Measurements from ENCODE around the gene TPBGL. TPM values are rescaled to one million over a fixed set of nuclear protein-coding genes. Genes with fewer than 3 reads are reported as not detected.

TPBGL gene
- total and polyA plus RNA-seq, 2 experiments from 2014 or later = 0.08 to 0.21 TPM

DNA sequence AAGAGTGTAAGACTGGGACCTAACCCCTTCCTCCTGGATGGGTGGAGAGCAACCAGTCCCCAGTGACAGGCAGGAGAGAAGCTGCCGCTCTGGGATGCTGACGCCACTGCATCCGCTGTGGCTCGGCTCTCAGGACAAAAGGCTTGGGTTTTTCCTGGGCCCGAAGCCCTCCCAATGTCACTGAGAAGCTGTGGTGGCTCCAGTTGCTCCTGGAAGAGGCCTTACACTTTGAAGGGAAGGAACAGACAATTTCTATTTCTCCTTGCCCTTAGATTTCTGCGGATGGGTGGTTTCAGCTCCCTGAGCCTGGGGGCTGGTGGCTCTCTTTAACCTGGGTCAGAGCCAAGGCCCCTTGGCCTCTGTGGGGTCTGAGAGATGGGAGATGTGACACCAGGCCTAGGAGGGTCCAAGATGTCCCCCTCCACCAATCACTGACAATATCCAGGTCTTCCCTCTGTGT, 21.4 kb downstream of the TPBGL start (continued):
- TF ChIP-seq, protein P1, sequence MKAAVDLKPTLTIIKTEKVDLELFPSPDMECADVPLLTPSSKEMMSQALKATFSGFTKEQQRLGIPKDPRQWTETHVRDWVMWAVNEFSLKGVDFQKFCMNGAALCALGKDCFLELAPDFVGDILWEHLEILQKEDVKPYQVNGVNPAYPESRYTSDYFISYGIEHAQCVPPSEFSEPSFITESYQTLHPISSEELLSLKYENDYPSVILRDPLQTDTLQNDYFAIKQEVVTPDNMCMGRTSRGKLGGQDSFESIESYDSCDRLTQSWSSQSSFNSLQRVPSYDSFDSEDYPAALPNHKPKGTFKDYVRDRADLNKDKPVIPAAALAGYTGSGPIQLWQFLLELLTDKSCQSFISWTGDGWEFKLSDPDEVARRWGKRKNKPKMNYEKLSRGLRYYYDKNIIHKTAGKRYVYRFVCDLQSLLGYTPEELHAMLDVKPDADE (IDR thresholded peaks at IDR 0.05) = no peak
- TF ChIP-seq, protein P2, sequence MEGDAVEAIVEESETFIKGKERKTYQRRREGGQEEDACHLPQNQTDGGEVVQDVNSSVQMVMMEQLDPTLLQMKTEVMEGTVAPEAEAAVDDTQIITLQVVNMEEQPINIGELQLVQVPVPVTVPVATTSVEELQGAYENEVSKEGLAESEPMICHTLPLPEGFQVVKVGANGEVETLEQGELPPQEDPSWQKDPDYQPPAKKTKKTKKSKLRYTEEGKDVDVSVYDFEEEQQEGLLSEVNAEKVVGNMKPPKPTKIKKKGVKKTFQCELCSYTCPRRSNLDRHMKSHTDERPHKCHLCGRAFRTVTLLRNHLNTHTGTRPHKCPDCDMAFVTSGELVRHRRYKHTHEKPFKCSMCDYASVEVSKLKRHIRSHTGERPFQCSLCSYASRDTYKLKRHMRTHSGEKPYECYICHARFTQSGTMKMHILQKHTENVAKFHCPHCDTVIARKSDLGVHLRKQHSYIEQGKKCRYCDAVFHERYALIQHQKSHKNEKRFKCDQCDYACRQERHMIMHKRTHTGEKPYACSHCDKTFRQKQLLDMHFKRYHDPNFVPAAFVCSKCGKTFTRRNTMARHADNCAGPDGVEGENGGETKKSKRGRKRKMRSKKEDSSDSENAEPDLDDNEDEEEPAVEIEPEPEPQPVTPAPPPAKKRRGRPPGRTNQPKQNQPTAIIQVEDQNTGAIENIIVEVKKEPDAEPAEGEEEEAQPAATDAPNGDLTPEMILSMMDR (conservative IDR thresholded peaks at IDR 0.05; ENCODE audit: low read depth in 2 of 2) = no peak
- no peak for TF ChIP-seq ZNF331 (CRISPR knock-in tag; IDR thresholded peaks at IDR 0.05; ENCODE audit: low read depth)

DNA sequence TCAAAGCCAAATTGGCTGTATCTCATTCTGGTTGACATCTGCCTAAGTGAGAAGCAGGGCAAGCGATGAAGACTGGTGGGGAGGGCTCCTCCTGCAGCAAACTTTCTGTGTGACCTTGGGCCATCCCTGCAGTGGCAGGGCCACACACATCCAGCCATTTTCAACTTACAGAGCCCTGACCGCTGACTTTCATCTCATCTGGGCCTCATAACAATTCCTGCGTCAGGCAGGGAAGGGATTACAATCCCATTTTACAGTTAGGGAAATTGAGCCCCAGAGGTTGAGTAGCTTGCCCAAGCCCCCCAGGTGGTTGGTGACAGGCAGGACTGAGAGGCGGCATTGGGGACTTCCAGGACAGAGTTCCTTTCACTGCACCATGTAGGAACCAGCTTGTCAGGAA, 21.9 kb downstream of the TPBGL start:
- no peak for ATAC-seq
- H3K9me2 ChIP-seq (ENCODE audit: insufficient read depth) = no peaks in the 10 kb centered on the region
- H3K4me1 ChIP-seq (ENCODE audit: insufficient read depth) = no peaks in the 10 kb centered on the region
- Mint-ChIP-seq H3K9me3 (no peaks in the 10 kb centered on the region), H3K27me3 (ENCODE audit: insufficient read depth, low read depth, poor library complexity) (peaks cover 11% of the 10 kb centered on the region), H3K4me1 (peaks cover 16% of the 10 kb centered on the region), H3K27ac (no peak overlapping the region), H3K4me3 (no peak overlapping the region), H3K36me3 (ENCODE audit: low read depth) (peaks cover 19% of the 10 kb centered on the region)
- no peaks in the 10 kb centered on the region for H3K27me3 ChIP-seq (ENCODE audit: insufficient read depth)
- no peaks in the 10 kb centered on the region for H3K36me3 ChIP-seq (ENCODE audit: insufficient read depth)
- no peak for DNase-seq (ENCODE audit: low spot score)
- no peaks in the 10 kb centered on the region for H3K79me2 ChIP-seq (replicated peaks; ENCODE audit: insufficient read depth)
- no peaks in the 10 kb centered on the region for H3F3A ChIP-seq (replicated peaks; ENCODE audit: low read depth)
- no peak overlapping the region for H3K27ac ChIP-seq (ENCODE audit: low read depth)
- H2AFZ ChIP-seq = no peak overlapping the region
- no peak overlapping the region for H3K4me2 ChIP-seq
- H3K4me3 ChIP-seq = no peak overlapping the region
- H4K20me1 ChIP-seq (replicated peaks; ENCODE audit: insufficient read depth) = no peaks in the 10 kb centered on the region; the same call in 1 of the 2 replicates
- TF ChIP-seq EZH2 (IDR thresholded peaks at IDR 0.05; ENCODE audit: low read depth, unreplicated experiment) (no peak), ZNF331 (CRISPR knock-in tag; IDR thresholded peaks at IDR 0.05; ENCODE audit: low read depth) (no peak), CREB1 (CRISPR knock-in tag; IDR thresholded peaks at IDR 0.05; ENCODE audit: low read depth) (no peak), STAT1 (IDR thresholded peaks at IDR 0.05; ENCODE audit: unreplicated experiment) (no peak), EZH2phosphoT487 (IDR thresholded peaks at IDR 0.05; ENCODE audit: unreplicated experiment) (no peak), JUNB (IDR thresholded peaks at IDR 0.05; ENCODE audit: unreplicated experiment) (no peak)
- TF ChIP-seq, protein P3, sequence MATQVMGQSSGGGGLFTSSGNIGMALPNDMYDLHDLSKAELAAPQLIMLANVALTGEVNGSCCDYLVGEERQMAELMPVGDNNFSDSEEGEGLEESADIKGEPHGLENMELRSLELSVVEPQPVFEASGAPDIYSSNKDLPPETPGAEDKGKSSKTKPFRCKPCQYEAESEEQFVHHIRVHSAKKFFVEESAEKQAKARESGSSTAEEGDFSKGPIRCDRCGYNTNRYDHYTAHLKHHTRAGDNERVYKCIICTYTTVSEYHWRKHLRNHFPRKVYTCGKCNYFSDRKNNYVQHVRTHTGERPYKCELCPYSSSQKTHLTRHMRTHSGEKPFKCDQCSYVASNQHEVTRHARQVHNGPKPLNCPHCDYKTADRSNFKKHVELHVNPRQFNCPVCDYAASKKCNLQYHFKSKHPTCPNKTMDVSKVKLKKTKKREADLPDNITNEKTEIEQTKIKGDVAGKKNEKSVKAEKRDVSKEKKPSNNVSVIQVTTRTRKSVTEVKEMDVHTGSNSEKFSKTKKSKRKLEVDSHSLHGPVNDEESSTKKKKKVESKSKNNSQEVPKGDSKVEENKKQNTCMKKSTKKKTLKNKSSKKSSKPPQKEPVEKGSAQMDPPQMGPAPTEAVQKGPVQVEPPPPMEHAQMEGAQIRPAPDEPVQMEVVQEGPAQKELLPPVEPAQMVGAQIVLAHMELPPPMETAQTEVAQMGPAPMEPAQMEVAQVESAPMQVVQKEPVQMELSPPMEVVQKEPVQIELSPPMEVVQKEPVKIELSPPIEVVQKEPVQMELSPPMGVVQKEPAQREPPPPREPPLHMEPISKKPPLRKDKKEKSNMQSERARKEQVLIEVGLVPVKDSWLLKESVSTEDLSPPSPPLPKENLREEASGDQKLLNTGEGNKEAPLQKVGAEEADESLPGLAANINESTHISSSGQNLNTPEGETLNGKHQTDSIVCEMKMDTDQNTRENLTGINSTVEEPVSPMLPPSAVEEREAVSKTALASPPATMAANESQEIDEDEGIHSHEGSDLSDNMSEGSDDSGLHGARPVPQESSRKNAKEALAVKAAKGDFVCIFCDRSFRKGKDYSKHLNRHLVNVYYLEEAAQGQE (IDR thresholded peaks at IDR 0.05; ENCODE audit: unreplicated experiment) = no peak
- TF ChIP-seq, protein P4, sequence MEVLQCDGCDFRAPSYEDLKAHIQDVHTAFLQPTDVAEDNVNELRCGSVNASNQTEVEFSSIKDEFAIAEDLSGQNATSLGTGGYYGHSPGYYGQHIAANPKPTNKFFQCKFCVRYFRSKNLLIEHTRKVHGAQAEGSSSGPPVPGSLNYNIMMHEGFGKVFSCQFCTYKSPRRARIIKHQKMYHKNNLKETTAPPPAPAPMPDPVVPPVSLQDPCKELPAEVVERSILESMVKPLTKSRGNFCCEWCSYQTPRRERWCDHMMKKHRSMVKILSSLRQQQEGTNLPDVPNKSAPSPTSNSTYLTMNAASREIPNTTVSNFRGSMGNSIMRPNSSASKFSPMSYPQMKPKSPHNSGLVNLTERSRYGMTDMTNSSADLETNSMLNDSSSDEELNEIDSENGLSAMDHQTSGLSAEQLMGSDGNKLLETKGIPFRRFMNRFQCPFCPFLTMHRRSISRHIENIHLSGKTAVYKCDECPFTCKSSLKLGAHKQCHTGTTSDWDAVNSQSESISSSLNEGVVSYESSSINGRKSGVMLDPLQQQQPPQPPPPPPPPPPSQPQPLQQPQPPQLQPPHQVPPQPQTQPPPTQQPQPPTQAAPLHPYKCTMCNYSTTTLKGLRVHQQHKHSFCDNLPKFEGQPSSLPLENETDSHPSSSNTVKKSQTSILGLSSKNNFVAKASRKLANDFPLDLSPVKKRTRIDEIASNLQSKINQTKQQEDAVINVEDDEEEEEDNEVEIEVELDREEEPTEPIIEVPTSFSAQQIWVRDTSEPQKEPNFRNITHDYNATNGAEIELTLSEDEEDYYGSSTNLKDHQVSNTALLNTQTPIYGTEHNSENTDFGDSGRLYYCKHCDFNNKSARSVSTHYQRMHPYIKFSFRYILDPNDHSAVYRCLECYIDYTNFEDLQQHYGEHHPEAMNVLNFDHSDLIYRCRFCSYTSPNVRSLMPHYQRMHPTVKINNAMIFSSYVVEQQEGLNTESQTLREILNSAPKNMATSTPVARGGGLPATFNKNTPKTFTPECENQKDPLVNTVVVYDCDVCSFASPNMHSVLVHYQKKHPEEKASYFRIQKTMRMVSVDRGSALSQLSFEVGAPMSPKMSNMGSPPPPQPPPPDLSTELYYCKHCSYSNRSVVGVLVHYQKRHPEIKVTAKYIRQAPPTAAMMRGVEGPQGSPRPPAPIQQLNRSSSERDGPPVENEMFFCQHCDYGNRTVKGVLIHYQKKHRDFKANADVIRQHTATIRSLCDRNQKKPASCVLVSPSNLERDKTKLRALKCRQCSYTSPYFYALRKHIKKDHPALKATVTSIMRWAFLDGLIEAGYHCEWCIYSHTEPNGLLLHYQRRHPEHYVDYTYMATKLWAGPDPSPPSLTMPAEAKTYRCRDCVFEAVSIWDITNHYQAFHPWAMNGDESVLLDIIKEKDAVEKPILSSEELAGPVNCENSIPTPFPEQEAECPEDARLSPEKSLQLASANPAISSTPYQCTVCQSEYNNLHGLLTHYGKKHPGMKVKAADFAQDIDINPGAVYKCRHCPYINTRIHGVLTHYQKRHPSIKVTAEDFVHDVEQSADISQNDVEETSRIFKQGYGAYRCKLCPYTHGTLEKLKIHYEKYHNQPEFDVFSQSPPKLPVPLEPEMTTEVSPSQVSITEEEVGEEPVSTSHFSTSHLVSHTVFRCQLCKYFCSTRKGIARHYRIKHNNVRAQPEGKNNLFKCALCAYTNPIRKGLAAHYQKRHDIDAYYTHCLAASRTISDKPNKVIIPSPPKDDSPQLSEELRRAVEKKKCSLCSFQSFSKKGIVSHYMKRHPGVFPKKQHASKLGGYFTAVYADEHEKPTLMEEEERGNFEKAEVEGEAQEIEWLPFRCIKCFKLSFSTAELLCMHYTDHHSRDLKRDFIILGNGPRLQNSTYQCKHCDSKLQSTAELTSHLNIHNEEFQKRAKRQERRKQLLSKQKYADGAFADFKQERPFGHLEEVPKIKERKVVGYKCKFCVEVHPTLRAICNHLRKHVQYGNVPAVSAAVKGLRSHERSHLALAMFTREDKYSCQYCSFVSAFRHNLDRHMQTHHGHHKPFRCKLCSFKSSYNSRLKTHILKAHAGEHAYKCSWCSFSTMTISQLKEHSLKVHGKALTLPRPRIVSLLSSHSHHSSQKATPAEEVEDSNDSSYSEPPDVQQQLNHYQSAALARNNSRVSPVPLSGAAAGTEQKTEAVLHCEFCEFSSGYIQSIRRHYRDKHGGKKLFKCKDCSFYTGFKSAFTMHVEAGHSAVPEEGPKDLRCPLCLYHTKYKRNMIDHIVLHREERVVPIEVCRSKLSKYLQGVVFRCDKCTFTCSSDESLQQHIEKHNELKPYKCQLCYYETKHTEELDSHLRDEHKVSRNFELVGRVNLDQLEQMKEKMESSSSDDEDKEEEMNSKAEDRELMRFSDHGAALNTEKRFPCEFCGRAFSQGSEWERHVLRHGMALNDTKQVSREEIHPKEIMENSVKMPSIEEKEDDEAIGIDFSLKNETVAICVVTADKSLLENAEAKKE (CRISPR knock-in tag; IDR thresholded peaks at IDR 0.05) = no peak
